GM12892 (cell line): Measurements from ENCODE around the gene STIM2.
A peak's percentile ranks its signal among the peaks of the same experiment; 100 is the strongest.
"Not testable (repeated sequence)": the region's sequence is repeated elsewhere in the genome, so short reads cannot be mapped to it uniquely, and the experiment has no call there.

Source experiments
- DNase-seq: peaks from one replicate; pipeline ENCODE4 v3.0.0; 2011; ENCODE audit not compliant: insufficient read length
- FAIRE-seq: peaks from 2 replicates; lab custom pipeline; 2011; peaks lifted over from hg19 to GRCh38; lab: Jason Lieb, UNC
- POLR2A ChIP-seq: IDR thresholded peaks from 2 replicates; pipeline ENCODE4 v1.6.1; 2011; ENCODE audit warnings: low read depth, low read length, control low read depth
- POLR2AphosphoS5 ChIP-seq: IDR thresholded peaks from 2 replicates; pipeline ENCODE4 v1.6.1; 2011; ENCODE audit warnings: low read depth, low read length, control low read depth
- TAF1 ChIP-seq: IDR thresholded peaks from 2 replicates; pipeline ENCODE4 v1.6.1; 2011; ENCODE audit warnings: low read depth, mild to moderate bottlenecking, control low read depth, low read length, borderline replicate concordance

STIM2 gene

DNA sequence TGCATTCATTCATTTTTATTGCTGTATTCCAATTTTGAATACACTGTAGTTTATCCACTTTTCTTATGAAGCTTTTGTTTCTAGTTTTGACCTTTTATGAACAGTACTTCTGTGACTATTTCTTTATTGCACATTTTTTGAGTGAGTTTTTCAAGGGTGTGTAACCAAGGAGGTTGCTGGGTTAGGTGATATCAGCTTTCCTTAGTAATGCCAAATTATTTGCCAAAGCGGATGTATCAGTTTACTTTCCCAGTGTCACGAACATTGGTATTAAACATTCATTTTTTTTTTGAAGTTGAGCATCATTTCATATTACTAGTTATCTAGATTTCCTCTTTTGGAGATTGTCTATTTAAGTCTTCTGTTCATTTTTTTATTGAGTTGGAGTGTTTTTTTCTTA is 32.9 kb downstream of the STIM2 start:
- no peak for FAIRE-seq
- TF ChIP-seq POLR2A: no peak
- TF ChIP-seq TAF1: no peak
- no peak for DNase-seq

DNA sequence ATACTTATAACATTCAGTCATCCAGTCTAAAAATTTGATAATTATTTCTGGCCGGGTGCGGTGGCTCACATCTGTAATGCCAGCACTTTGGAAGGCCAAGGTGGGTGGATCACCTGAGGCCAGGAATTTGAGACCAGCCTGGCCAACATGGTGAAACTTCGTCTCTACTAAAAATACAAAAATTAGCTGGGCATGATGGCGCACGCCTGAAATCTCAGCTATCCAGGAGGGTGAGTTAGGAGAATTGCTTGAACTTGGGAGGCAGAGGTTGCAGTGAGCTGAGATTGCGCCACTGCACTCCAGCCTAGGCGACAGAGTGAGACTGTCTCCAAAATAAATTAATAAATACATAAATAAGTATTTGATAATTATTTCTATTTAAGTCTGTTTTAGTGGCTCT is 34.2 kb downstream of the STIM2 start:
- peak; percentile 9 for FAIRE-seq
- DNase-seq: not testable (repeated sequence)

GRCh38 chr4:26896636-26897035 is 36.0 kb downstream of the STIM2 start:
- FAIRE-seq (no peak), DNase-seq (no peak)
- TF ChIP-seq POLR2A: no peak
- TF ChIP-seq TAF1: no peak
- no peak for TF ChIP-seq POLR2AphosphoS5

DNA sequence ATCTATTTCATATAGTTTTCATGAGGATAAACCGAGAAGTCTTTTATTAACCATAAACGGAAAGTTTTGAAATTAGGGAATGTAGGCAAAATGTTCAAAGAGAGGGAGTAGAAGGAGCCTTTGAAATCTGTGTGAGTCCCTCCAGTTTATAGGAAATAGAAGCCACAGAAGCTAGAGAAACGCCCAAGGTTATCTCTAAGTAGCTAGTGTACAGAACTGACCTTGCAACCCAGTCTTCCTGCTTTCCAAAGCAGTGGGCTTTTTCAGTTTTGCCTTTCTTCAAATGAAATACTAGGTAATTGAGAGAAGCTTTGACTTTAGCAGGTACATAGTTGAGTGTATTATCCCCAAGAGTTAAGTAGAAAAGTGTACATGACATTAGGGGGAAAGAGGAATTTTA is 39.4 kb downstream of the STIM2 start:
- DNase-seq (no peak), FAIRE-seq (no peak)
- TF ChIP-seq POLR2A: no peak
- no peak for TF ChIP-seq TAF1
- no peak for TF ChIP-seq POLR2AphosphoS5

GRCh38 chr4:26900765-26901164 is 40.1 kb downstream of the STIM2 start:
- TF ChIP-seq POLR2A (no peak), POLR2AphosphoS5 (no peak), TAF1 (no peak)
- no peak for FAIRE-seq
- no peak for DNase-seq

GRCh38 chr4:26905172-26905571 is 44.5 kb downstream of the STIM2 start:
- DNase-seq: no peak
- no peak for TF ChIP-seq TAF1
- no peak for TF ChIP-seq POLR2AphosphoS5
- TF ChIP-seq POLR2A: no peak
- FAIRE-seq: no peak

DNA sequence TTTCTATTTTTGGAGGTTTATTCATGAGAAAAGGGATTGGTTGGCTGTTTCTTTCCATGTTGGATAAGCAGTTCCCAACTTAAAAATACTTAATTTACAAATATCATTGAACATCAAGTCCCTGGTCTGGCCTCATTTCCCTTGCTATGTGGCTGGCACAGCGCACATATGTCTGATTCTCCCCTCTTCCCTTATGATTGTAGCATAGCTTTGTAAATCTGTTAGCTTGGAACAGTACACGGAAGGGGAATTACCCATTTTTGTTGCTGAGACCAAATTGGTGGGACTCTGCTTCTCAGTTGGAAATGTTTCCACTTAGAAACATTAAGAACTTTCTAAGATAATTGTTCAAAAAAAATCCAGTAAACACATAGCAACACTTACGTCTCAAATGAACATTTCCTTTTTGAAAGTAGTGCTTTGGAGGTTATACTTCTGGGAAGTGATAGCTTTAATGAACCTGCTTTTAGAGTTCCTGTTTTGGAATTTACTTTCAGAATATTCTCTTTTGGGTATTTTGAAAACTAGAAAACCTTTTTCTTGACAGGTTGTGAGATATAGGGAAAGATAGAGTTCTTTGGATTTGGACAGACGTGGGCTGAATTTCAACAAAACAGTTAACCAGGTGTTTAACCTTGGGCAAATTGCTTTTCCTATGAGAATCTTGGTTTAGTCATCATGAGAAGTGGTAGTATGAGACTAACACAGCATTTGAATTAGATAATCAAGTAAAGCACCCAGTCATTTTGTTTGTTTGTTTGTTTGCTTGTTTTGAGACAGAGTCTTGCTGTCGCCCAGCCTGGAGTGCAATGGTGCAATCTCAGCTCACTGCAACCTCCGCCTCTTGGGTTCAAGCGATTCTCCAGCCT is 47.3 kb downstream of the STIM2 start:
- DNase-seq: no peak
- TF ChIP-seq TAF1 (no peak), POLR2AphosphoS5 (no peak)
- FAIRE-seq: peak; percentile 80

- TF ChIP-seq POLR2AphosphoS5: no peak
- no peak for TF ChIP-seq TAF1
- no peak for TF ChIP-seq POLR2A
- DNase-seq (no peak), FAIRE-seq (peak; percentile 21)
These were observed 48.7 kb downstream of the STIM2 start for GRCh38 chr4:26909369-26909768.

- FAIRE-seq (no peak), DNase-seq (no peak)
- TF ChIP-seq POLR2A: no peak
- no peak for TF ChIP-seq POLR2AphosphoS5
- TF ChIP-seq TAF1: no peak
These were observed 50.6 kb downstream of the STIM2 start for GRCh38 chr4:26911254-26911653.

DNA sequence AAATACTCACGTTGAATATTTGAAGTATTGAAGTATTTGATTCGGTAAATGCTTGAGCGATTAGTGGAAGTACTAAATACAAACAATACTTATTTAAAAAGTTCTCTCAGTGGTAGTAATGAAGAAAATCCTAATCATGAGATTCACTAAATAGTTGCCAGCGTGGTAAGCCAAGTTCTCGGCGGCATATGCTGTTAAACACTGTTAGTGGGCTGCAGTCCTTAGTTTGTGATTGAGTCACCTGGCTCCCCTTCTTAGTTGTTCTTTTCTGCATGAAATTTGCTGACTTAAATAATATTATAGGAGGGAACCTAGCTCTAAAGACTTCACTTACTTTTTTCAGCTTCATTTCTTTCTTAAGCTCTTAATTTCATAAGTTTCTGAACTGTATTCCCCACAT is 51.4 kb downstream of the STIM2 start:
- FAIRE-seq (no peak), DNase-seq (no peak)
- TF ChIP-seq TAF1 (no peak), POLR2A (no peak), POLR2AphosphoS5 (no peak)

- FAIRE-seq (no peak), DNase-seq (no peak)
- no peak for TF ChIP-seq POLR2AphosphoS5
- TF ChIP-seq POLR2A: no peak
- TF ChIP-seq TAF1: no peak
These were observed 52.2 kb downstream of the STIM2 start for GRCh38 chr4:26912810-26913209.

DNA sequence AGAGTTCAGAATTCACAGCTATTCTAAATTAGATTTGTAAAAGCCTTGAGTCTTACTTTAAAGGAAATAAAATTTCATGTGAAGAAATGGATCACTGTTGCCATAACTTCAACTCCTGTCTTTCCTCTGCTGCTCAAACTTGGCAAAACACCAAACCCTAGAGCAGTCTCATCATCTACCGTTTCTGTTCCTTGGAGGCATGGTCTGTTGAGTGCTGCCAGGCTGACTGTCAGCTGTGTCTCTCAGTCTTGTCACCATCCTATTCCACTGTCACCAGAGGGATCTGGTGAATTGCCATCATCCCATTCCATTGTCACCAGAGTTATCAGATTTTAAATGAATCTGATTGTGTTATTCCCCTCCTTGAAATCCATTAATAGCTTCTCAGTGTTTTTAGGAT is 55.6 kb downstream of the STIM2 start:
- FAIRE-seq: no peak
- TF ChIP-seq POLR2A (no peak), TAF1 (no peak), POLR2AphosphoS5 (no peak)
- no peak for DNase-seq
